HG03575 (cell line): ENCODE results near the gene PFN3.

ENCODE experiments used
- ATAC-seq: cut with Tn5 transposase; IDR thresholded peaks from one replicate; pipeline ENCODE4 v1.9.1; 2021; ENCODE audit not compliant: unreplicated experiment, insufficient number of reproducible peaks, low FRiP score; ENCODE audit errors: extremely low read depth

Gene PFN3

GRCh38 chr5:177403102-177403791 lies 2.8 kb upstream of the PFN3 start:
- ATAC-seq, result no peak

GRCh38 chr5:177402271-177403043 lies 2.0 kb upstream of the PFN3 start:
- ATAC-seq, result no peak

- ATAC-seq, result no peak
Measured at GRCh38 chr5:177397875-177398390, 2.5 kb downstream of the PFN3 start.

- no peak for ATAC-seq
Measured at GRCh38 chr5:177396807-177397206, 3.7 kb downstream of the PFN3 start.

GRCh38 chr5:177396078-177396477 lies 4.4 kb downstream of the PFN3 start:
- no peak for ATAC-seq

- no peak for ATAC-seq
Measured at GRCh38 chr5:177393990-177394389, 6.5 kb downstream of the PFN3 start.

- no peak for ATAC-seq
Measured at GRCh38 chr5:177393206-177393765, 7.2 kb downstream of the PFN3 start.

- no peak for ATAC-seq
Measured at GRCh38 chr5:177392765-177393164, 7.7 kb downstream of the PFN3 start.

- no peak for ATAC-seq
Measured at GRCh38 chr5:177390363-177391300, 9.8 kb downstream of the PFN3 start.

- no peak for ATAC-seq
Measured at GRCh38 chr5:177389241-177390169, 11.0 kb downstream of the PFN3 start.

GRCh38 chr5:177388521-177389052 lies 11.9 kb downstream of the PFN3 start:
- no peak for ATAC-seq

- ATAC-seq, result no peak
Measured at GRCh38 chr5:177387405-177387804, 13.1 kb downstream of the PFN3 start.

- ATAC-seq, result no peak
Measured at GRCh38 chr5:177386542-177386941, 13.9 kb downstream of the PFN3 start.

GRCh38 chr5:177385720-177386119 lies 14.7 kb downstream of the PFN3 start:
- ATAC-seq, result no peak

GRCh38 chr5:177384134-177384533 lies 16.3 kb downstream of the PFN3 start, which contains the start of gene SLC34A1:
TSS of gene SLC34A1 (plus strand) at chr5:177384434. CDS start at chr5:177385742, 1,308 bp downstream.
- no peak for ATAC-seq

- no peak for ATAC-seq
Measured at GRCh38 chr5:177383181-177383580, 17.3 kb downstream of the PFN3 start.

GRCh38 chr5:177382423-177383029 lies 17.9 kb downstream of the PFN3 start:
- ATAC-seq, result no peak
